ENCODE results near the gene ABLIM1. TPM values are rescaled to one million over a fixed set of nuclear protein-coding genes. Genes with fewer than 3 reads are reported as not detected.

Gene ABLIM1
- total RNA-seq, 1 donor from 2014 or later: 70.0 TPM

GRCh38 chr10:114427124-114427852 is 230.8 kb downstream of the ABLIM1 start:
- Histone ChIP-seq H3K79me2 (ENCODE audit: insufficient read depth, low read length) (no peaks in the 10 kb centered on the region), H3K9ac (ENCODE audit: low read length) (no peak overlapping the region), H4K20me1 (ENCODE audit: insufficient read depth, low read length) (no peaks in the 10 kb centered on the region), H3K4me3 (ENCODE audit: insufficient read depth, low read depth, low read length) (no peak overlapping the region), H3K4me2 (ENCODE audit: low read length) (no peak overlapping the region), H3K4me1 (ENCODE audit: insufficient read depth, low read length) (no peaks in the 10 kb centered on the region), H3K9me3 (ENCODE audit: insufficient read depth, low read depth, low read length) (no peaks in the 10 kb centered on the region), H3K36me3 (ENCODE audit: insufficient read depth, low read length) (no peaks in the 10 kb centered on the region), H2AFZ (ENCODE audit: low read depth, low read length) (no peak overlapping the region), H3K27me3 (ENCODE audit: insufficient read depth, low read length) (peaks cover 9% of the 10 kb centered on the region), H3K27ac (ENCODE audit: low read depth, low read length) (no peak overlapping the region)
- Mint-ChIP-seq H3K4me3 (ENCODE audit: unreplicated experiment) (no peak overlapping the region), H3K27ac (ENCODE audit: unreplicated experiment) (no peak overlapping the region), H3K4me1 (ENCODE audit: low read depth, unreplicated experiment) (peaks cover 16% of the 10 kb centered on the region), H3K36me3 (ENCODE audit: low read depth, unreplicated experiment) (peaks cover 21% of the 10 kb centered on the region), H3K27me3 (ENCODE audit: low read depth, unreplicated experiment) (peaks cover 10% of the 10 kb centered on the region), H3K9me3 (ENCODE audit: unreplicated experiment) (no peaks in the 10 kb centered on the region)
- TF ChIP-seq EZH2 (IDR thresholded peaks at IDR 0.05; ENCODE audit: insufficient read depth, low read length): no peak
- no peak for TF ChIP-seq CTCF (IDR thresholded peaks at IDR 0.05; ENCODE audit: insufficient read depth, low read depth, low read length)
- DNase-seq (ENCODE audit: low read depth): no peak
- FAIRE-seq: no peak

- H3K9me3 ChIP-seq (ENCODE audit: insufficient read depth, low read depth, low read length): no peaks in the 10 kb centered on the region
- no peaks in the 10 kb centered on the region for H3K9me3 Mint-ChIP-seq (ENCODE audit: unreplicated experiment)
- peaks cover 13% of the 10 kb centered on the region for H3K4me1 Mint-ChIP-seq (ENCODE audit: low read depth, unreplicated experiment)
- no peaks in the 10 kb centered on the region for H4K20me1 ChIP-seq (ENCODE audit: insufficient read depth, low read length)
- FAIRE-seq (no peak), DNase-seq (ENCODE audit: low read depth) (no peak)
- H2AFZ ChIP-seq (ENCODE audit: low read depth, low read length): no peak overlapping the region
- H3K27ac Mint-ChIP-seq (ENCODE audit: unreplicated experiment): no peak overlapping the region
- H3K4me2 ChIP-seq (ENCODE audit: low read length): no peak overlapping the region
- H3K36me3 ChIP-seq (ENCODE audit: insufficient read depth, low read length): no peaks in the 10 kb centered on the region
- no peak for TF ChIP-seq CTCF (IDR thresholded peaks at IDR 0.05; ENCODE audit: insufficient read depth, low read depth, low read length)
- TF ChIP-seq EZH2 (IDR thresholded peaks at IDR 0.05; ENCODE audit: insufficient read depth, low read length): no peak
- H3K79me2 ChIP-seq (ENCODE audit: insufficient read depth, low read length): no peaks in the 10 kb centered on the region
- no peak overlapping the region for H3K9ac ChIP-seq (ENCODE audit: low read length)
- no peak overlapping the region for H3K27ac ChIP-seq (ENCODE audit: low read depth, low read length)
- H3K4me3 Mint-ChIP-seq (ENCODE audit: unreplicated experiment): no peak overlapping the region
- no peaks in the 10 kb centered on the region for H3K4me1 ChIP-seq (ENCODE audit: insufficient read depth, low read length)
- H3K27me3 ChIP-seq (ENCODE audit: insufficient read depth, low read length): peaks cover 9% of the 10 kb centered on the region
- peaks cover 11% of the 10 kb centered on the region for H3K27me3 Mint-ChIP-seq (ENCODE audit: low read depth, unreplicated experiment)
- no peak overlapping the region for H3K4me3 ChIP-seq (ENCODE audit: insufficient read depth, low read depth, low read length)
- peaks cover 18% of the 10 kb centered on the region for H3K36me3 Mint-ChIP-seq (ENCODE audit: low read depth, unreplicated experiment)
Measured at GRCh38 chr10:114426476-114426875, 231.6 kb downstream of the ABLIM1 start.

GRCh38 chr10:114420811-114421485 is 237.1 kb downstream of the ABLIM1 start:
- Histone ChIP-seq H3K27me3 (ENCODE audit: insufficient read depth, low read length) (peaks cover 7% of the 10 kb centered on the region), H3K4me3 (ENCODE audit: insufficient read depth, low read depth, low read length) (no peak overlapping the region), H2AFZ (ENCODE audit: low read depth, low read length) (no peak overlapping the region), H3K36me3 (ENCODE audit: insufficient read depth, low read length) (no peaks in the 10 kb centered on the region), H3K4me2 (ENCODE audit: low read length) (no peak overlapping the region), H3K79me2 (ENCODE audit: insufficient read depth, low read length) (no peaks in the 10 kb centered on the region), H3K9me3 (ENCODE audit: insufficient read depth, low read depth, low read length) (no peaks in the 10 kb centered on the region), H3K9ac (ENCODE audit: low read length) (no peak overlapping the region), H4K20me1 (ENCODE audit: insufficient read depth, low read length) (no peaks in the 10 kb centered on the region), H3K4me1 (ENCODE audit: insufficient read depth, low read length) (no peaks in the 10 kb centered on the region), H3K27ac (ENCODE audit: low read depth, low read length) (no peak overlapping the region)
- Mint-ChIP-seq H3K27me3 (ENCODE audit: low read depth, unreplicated experiment) (peaks cover 19% of the 10 kb centered on the region), H3K4me1 (ENCODE audit: low read depth, unreplicated experiment) (peaks cover 8% of the 10 kb centered on the region), H3K9me3 (ENCODE audit: unreplicated experiment) (peaks cover 3% of the 10 kb centered on the region), H3K27ac (ENCODE audit: unreplicated experiment) (peak overlapping the region; percentile 8), H3K36me3 (ENCODE audit: low read depth, unreplicated experiment) (no peaks in the 10 kb centered on the region), H3K4me3 (ENCODE audit: unreplicated experiment) (no peak overlapping the region)
- FAIRE-seq (no peak), DNase-seq (ENCODE audit: low read depth) (no peak)
- no peak for TF ChIP-seq CTCF (IDR thresholded peaks at IDR 0.05; ENCODE audit: insufficient read depth, low read depth, low read length)
- TF ChIP-seq EZH2 (IDR thresholded peaks at IDR 0.05; ENCODE audit: insufficient read depth, low read length): no peak
